Fibroblast of skin of scalp (primary cell): ENCODE results near the gene GALK1.
"Not testable (repeated sequence)": the region's sequence is repeated elsewhere in the genome, so short reads cannot be mapped to it uniquely, and the experiment has no call there.

Source experiments
- DNase-seq: peaks from one replicate; pipeline ENCODE4 v3.0.0-alpha.2; 2013

Gene GALK1

DNA sequence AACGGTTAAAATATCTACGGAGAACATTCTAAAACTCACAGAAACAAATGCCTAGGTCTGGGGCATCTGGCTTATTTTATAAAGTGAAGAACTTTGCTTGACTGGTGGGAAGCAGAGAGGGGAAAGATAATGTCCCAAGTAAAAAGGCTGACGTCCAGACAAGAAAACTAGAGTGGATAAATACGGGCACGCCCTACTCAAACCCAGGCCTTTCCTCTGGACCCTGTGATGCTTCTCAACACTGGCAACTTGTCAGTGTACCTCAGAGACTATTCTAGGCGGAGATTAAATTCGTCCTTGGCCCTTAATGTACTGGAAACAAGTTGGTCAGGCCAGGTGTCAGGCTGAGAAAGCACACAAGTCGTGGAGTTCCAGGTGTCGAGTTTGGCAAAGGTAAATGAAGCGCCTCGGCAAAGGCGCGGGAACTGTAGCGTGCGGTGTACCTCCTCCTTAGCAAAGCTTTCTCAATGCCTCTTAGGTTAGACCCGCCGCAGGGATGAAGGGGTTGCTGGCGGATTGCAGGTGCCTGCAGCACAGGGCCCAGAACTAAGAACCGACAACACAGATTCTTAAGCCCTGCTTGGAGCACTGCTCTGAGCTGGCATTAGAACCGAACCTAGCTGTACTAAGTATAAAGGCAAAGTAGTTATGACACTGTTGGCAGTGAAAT lies 18.9 kb upstream of the GALK1 start:
- no peak for DNase-seq

DNA sequence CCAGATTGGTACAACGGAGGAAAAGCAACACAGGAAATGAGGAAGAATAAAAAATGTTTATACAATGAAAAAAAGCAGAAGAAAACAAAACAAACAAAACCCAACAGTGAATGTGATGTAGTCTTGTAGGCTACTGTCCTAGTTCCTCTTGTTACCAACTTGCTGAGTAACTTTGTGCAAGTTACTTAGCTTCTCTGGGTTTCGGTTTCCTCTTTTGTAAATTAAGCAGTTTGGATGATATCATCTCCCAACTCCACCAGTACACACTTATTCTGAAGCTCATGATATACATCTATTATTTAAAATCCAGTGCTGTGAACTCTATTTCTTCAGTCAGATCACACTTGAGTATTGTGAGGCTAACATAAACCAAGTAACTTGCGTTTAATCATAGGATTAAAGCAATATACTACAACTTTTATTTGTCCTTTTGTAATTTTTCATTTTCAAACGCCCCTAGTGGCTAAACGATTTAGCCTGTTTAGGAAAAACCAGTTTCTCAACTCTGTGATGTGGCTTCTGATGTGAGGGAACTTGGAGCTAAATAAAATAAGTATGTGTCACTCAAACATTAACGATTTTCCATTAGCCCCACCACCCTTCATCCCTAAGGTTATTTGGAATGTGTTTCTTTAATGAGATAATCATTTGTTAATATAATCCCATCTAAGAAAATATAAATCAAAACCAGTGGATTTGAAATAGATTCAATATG lies 18.2 kb upstream of the GALK1 start:
- peak; percentile 69 for DNase-seq

GRCh38 chr17:75779987-75780889 lies 15.2 kb upstream of the GALK1 start:
- DNase-seq = no peak

DNA sequence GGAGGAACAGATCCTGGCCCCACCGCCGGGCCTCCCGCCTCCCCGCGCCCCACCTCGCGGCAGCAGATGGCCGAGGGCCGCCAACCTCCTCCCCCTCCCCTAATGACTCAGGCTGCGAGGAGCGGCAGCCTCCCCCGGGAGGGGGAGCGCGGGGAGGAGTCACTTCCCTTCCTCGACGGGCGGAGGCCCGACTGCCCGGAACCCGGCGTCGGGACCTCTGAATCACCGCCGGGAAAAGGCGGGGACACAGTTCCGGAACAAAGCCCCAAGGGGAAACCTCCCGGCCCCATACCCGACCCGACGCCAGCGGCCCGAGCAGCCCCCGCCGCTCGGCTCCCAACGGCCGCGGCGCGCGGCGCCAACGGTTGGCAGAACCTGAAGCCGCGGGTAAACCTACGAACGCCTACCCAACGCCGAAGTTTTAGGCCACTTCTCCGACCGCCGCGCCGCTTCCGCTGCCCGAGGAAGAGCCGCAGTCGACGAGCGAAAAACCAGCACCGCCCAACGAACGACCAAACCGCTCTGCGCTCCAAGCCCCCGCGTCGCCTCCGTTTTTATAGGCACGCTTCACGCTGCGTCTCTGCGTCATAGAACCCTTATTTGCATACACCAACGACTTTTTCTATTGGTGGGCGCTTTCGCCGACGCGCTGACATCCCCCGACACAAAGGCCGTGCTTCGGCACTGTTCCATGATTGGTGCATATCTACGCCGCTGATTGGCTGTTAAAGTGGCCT lies 14.4 kb upstream of the GALK1 start:
- peak; percentile 100 for DNase-seq

- DNase-seq = no peak
Observed at GRCh38 chr17:75778861-75779249, 13.9 kb upstream of the GALK1 start.

GRCh38 chr17:75778066-75778860 lies 13.3 kb upstream of the GALK1 start:
- DNase-seq = not testable (repeated sequence)

GRCh38 chr17:75777296-75777922 lies 12.4 kb upstream of the GALK1 start:
- peak; percentile 21 for DNase-seq

GRCh38 chr17:75776386-75777295 lies 11.6 kb upstream of the GALK1 start:
- peak; percentile 23 for DNase-seq

DNA sequence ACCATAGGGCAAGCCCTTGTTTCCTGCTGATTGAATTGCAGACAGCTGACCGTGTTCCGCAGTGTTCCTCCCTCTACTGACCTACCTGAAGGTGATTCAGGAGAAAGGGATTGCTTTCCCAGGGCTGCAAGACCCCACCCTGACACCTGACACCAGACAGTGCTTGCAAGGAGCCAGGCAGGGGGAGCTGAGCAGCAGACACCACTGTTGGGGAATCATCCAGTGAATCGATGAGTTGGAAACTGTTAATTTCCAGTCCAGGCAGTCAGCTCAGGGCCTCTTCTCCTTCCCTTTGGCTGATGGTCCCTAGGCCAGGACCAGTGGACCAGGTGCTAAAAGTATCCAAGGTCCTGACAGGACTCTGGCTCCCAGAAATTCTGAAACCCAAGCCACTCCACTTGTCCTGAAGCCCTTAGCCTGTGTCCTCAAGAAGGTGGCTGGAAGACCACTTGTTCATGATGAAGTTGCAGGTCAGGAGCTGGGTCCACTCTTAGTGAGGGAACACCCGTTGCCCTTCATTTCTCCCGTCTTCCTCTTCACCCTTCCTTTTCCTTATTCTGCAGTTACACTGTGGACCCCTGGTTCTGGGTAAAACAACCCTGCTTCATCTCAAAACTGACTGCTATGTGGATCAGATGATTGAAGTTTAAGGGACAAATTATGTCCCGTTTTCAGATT lies 10.1 kb upstream of the GALK1 start:
- peak; percentile 43 for DNase-seq

DNA sequence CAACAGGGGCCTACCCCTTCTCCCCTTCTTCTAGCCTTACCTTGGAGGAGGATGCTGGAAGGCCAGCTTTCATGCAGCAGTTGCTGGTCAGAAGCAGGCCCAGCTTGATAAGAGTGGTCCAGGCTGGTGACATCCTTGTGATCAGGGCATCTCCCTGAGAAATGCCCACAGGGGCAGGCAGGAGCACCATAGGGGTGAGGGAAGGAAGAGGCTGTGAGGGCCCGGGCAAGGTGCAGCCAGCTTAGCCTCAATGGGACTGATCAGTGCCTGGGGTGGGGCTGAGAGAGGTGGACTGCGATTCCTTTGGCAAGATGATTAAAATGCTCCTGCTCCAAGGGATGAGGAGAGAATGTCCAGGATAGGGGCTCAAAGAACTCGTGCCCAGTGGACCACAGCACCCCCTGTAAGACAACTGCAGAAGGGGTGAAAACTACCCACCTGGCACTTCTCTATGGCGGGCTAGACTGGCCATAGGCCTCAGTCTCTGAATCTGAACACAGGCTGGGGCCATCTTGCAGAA lies 9.5 kb upstream of the GALK1 start:
- DNase-seq = no peak

GRCh38 chr17:75773808-75774470 lies 8.9 kb upstream of the GALK1 start:
- no peak for DNase-seq

DNA sequence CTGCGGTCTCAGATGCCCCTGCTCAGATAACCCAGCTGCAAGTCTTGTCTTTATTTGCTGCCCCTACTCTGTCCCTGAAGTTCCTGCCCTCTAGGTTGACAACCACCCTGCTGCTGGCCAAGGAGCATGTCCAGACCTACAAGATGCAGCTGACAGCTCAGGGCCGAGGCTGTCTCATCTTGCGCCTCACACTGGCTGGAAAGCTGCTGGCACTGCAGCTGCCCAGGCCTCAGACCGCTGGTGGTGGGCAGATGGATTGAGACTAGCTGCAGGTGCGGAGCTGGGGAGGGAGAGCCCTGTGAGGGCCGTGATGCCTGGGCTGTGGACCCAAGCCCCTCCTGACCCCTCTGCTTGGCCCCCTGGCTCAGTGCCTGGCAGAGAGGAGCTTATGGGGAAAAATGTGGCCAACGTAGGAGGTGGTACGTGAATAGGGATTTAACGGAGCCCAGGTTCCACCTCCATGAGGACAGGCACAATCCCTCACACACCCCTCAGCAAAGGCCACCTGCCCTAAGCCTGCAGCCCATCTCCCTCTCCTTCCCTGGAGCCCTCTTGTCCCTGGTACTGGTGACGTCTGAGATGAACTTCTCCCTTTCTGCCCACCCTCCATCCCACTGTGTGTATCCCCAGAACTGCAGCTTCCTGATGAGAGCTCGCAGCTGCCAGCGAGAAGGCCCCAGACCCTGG lies 8.3 kb upstream of the GALK1 start:
- DNase-seq = no peak

DNA sequence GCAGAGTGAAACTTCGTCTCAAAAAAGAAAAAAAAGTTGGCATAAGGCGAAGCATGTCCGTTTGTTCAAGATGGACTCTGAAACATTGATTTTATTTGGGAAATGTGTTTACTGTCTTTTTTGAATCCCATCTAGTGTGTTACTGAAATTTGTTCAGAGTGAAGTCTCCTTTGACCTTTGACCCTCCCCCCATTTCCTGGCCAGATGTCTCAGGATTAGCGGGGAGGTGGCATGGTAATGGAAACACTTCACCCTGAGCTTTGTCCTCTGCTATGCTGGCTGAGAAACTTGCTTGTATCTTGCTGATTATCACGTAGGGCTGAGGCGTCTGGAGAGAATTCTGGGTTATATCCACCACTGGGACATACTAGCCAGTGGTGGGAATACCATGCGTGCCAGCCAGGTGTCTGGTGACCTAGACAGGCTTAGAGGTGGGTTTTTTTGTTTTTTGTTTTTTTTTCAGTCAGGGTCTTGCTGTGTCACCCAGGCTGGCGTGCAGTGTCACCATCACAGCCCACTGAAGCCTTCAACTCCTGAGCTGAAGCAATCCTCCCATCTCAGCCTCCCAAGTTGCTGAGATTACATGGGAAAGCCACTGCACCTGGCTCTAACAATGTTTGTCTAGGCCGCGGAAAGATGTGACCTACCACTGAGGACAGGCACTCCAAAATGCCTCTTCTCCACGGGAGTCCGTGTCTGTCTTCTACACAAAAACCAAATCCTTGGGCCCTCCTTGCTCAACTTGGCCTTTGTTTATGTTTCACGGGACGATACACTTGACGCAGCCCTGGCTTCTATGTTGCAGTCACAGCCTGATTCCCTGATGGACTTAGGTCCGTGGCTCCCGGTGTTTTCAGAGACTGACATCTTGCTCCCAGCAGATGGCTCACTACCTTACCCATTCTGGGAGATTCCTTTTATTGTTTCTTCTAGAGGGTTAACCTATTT lies 6.6 kb upstream of the GALK1 start:
- DNase-seq = peak; percentile 19

GRCh38 chr17:75769536-75769935 lies 4.5 kb upstream of the GALK1 start:
- DNase-seq = no peak

GRCh38 chr17:75767881-75768280 lies 2.9 kb upstream of the GALK1 start:
- DNase-seq = no peak

DNA sequence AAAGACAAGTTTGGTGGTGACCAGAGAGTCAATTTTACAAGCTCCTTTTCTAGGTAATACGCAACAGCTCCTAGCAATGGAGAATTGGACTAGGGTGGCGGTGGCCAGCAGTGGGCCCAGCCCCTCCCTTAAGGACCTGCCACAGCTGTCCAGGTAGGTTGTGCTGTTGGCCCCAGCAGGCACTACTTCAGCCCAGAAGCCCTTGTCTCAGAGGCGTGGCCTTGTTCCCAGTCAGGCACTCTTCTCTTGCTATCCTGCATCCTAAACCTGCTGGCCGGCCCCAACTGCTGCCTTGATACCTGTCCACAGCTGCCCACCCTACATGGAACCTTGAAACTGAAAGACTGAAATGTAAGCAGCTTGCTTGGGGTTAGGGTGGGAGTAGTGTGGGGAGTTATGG lies 989 bp upstream of the GALK1 start:
- DNase-seq = no peak

GRCh38 chr17:75764417-75764710 lies 628 bp downstream of the GALK1 start:
- DNase-seq = no peak
